HEK293 (cell line): ENCODE results near the gene KRIT1.

Source experiments
- CTCF ChIA-PET: fragments of 350-600 bp; formaldehyde crosslinking; extraction: SDS; loops from one replicate; lab custom pipeline; 2021; ENCODE audit warnings: antibody characterized with exemption; lab: Yijun Ruan, JAX
- POLR2A ChIA-PET: fragments of 300-600 bp; formaldehyde crosslinking; extraction: SDS; loops from one replicate; lab custom pipeline; 2020; ENCODE audit warnings: antibody characterized with exemption, inconsistent platforms; lab: Yijun Ruan, JAX
- H3K27ac ChIP-seq: fragments of 200-500 bp; sonication (Bioruptor generic); 2 replicates; pipeline ENCODE4 v1.5.1; 2014; ENCODE audit warnings: low read depth, low read length, control low read depth, inconsistent platforms; ENCODE audit errors: extremely low read depth
- H3K36me3 ChIP-seq, 2 experiments: fragments of 200-500 bp in 1 of 2; sonication (Bioruptor generic) in 1 of 2; 1 replicate in 1 of 2; 2 replicates in 1 of 2; pipeline ENCODE4 v1.5.1; 2014 to 2017; ENCODE audit warnings: inconsistent platforms in 2 of 2, low read length in 2 of 2; ENCODE audit not compliant: control insufficient read depth in 2 of 2, insufficient read depth in 1 of 2
- H3K4me1 ChIP-seq: fragments of 200-500 bp; sonication (Bioruptor generic); 2 replicates; pipeline ENCODE4 v1.5.1; 2014; ENCODE audit warnings: mild to moderate bottlenecking, low read length, inconsistent platforms; ENCODE audit not compliant: control insufficient read depth, insufficient read depth
- H3K4me3 ChIP-seq: 2 replicates; pipeline ENCODE4 v1.5.1; 2011; ENCODE audit warnings: low read depth, mild to moderate bottlenecking, control low read depth, low read length, moderate library complexity
- H3K9me3 ChIP-seq: fragments of 200-500 bp; sonication (Bioruptor generic); 2 replicates; pipeline ENCODE4 v1.5.1; 2014; ENCODE audit warnings: low read depth, low read length, inconsistent platforms; ENCODE audit not compliant: control insufficient read depth, insufficient read depth
- ATF2 ChIP-seq: fragments of 450-650 bp; formaldehyde crosslinking; IDR thresholded peaks from 2 replicates; pipeline ENCODE4 v1.5.1; 2016; ENCODE audit warnings: missing biosample characterization, missing genetic modification characterization, low read depth
- HOXC10 ChIP-seq: sonication (generic); formaldehyde crosslinking; IDR thresholded peaks from 2 replicates; pipeline ENCODE4 v1.8.1; 2023; ENCODE audit warnings: mild to moderate bottlenecking, missing genetic modification reagents
- HOXD13 ChIP-seq: sonication (generic); formaldehyde crosslinking; IDR thresholded peaks from 2 replicates; pipeline ENCODE4 v1.8.0; 2022; ENCODE audit warnings: missing genetic modification reagents, borderline replicate concordance
- OSR2 ChIP-seq: fragments of 450-650 bp; formaldehyde crosslinking; IDR thresholded peaks from 2 replicates; pipeline ENCODE4 v1.5.1; 2016; ENCODE audit warnings: missing biosample characterization, missing genetic modification characterization
- PBX3 ChIP-seq: sonication (generic); formaldehyde crosslinking; IDR thresholded peaks from 2 replicates; pipeline ENCODE4 v1.8.1; 2022; ENCODE audit warnings: mild to moderate bottlenecking, moderate library complexity, missing genetic modification reagents
- ZBTB17 ChIP-seq: fragments of 450-650 bp; formaldehyde crosslinking; IDR thresholded peaks from 2 replicates; pipeline ENCODE4 v1.5.1; 2016; ENCODE audit warnings: missing biosample characterization, missing genetic modification characterization
- ZBTB26 ChIP-seq: fragments of 450-650 bp; formaldehyde crosslinking; optimal IDR thresholded peaks from 2 replicates; pipeline ENCODE3; 2016; ENCODE audit warnings: missing biosample characterization, mild to moderate bottlenecking, missing genetic modification characterization
- ZNF121 ChIP-seq: fragments of 450-650 bp; formaldehyde crosslinking; IDR thresholded peaks from 2 replicates; pipeline ENCODE4 v1.5.1; 2016; ENCODE audit warnings: missing biosample characterization, missing genetic modification characterization
- ZNF138 ChIP-seq: fragments of 450-650 bp; formaldehyde crosslinking; IDR thresholded peaks from 2 replicates; pipeline ENCODE4 v1.5.1; 2016; ENCODE audit warnings: missing biosample characterization, missing genetic modification characterization, borderline replicate concordance
- ZNF140 ChIP-seq: fragments of 450-650 bp; formaldehyde crosslinking; IDR thresholded peaks from 2 replicates; pipeline ENCODE4 v1.5.1; 2016; ENCODE audit warnings: missing biosample characterization, missing genetic modification characterization
- ZNF157 ChIP-seq: fragments of 450-650 bp; formaldehyde crosslinking; IDR thresholded peaks from 2 replicates; pipeline ENCODE4 v1.5.1; 2016; ENCODE audit warnings: missing biosample characterization, missing genetic modification characterization
- ZNF16 ChIP-seq: fragments of 450-650 bp; formaldehyde crosslinking; IDR thresholded peaks from 2 replicates; pipeline ENCODE4 v1.5.1; 2016; ENCODE audit warnings: low read depth, missing biosample characterization, missing genetic modification characterization
- ZNF175 ChIP-seq: fragments of 450-650 bp; formaldehyde crosslinking; IDR thresholded peaks from 2 replicates; pipeline ENCODE4 v1.5.1; 2016; ENCODE audit warnings: missing biosample characterization, missing genetic modification characterization
- ZNF354C ChIP-seq: fragments of 450-650 bp; formaldehyde crosslinking; IDR thresholded peaks from 2 replicates; pipeline ENCODE4 v1.5.1; 2016; ENCODE audit warnings: missing biosample characterization, missing genetic modification characterization, low read depth, borderline replicate concordance
- ZNF488 ChIP-seq: fragments of 450-650 bp; formaldehyde crosslinking; IDR thresholded peaks from 2 replicates; pipeline ENCODE4 v1.5.1; 2016; ENCODE audit warnings: missing biosample characterization, missing genetic modification characterization
- ZNF561 ChIP-seq: fragments of 450-650 bp; IDR thresholded peaks from 2 replicates; pipeline ENCODE4 v1.5.1; 2018; ENCODE audit warnings: missing biosample characterization, missing genetic modification characterization, borderline replicate concordance
- ZNF624 ChIP-seq: fragments of 450-650 bp; formaldehyde crosslinking; IDR thresholded peaks from 2 replicates; pipeline ENCODE4 v1.5.1; 2017; ENCODE audit warnings: missing biosample characterization, missing genetic modification characterization
- ZNF660 ChIP-seq: fragments of 450-650 bp; IDR thresholded peaks from 2 replicates; pipeline ENCODE4 v1.5.1; 2018; ENCODE audit warnings: missing biosample characterization, mild to moderate bottlenecking, missing genetic modification characterization
- ZNF692 ChIP-seq: fragments of 450-650 bp; formaldehyde crosslinking; IDR thresholded peaks from 2 replicates; pipeline ENCODE4 v1.5.1; 2016; ENCODE audit warnings: missing biosample characterization, missing genetic modification characterization
- ZNF747 ChIP-seq: fragments of 450-650 bp; formaldehyde crosslinking; IDR thresholded peaks from 2 replicates; pipeline ENCODE4 v1.5.1; 2016; ENCODE audit warnings: missing biosample characterization, missing genetic modification characterization
- ZNF76 ChIP-seq: fragments of 450-650 bp; formaldehyde crosslinking; IDR thresholded peaks from 2 replicates; pipeline ENCODE4; 2016; ENCODE audit warnings: low read depth, missing biosample characterization, missing genetic modification characterization, borderline replicate concordance
- ZNF791 ChIP-seq: fragments of 450-650 bp; formaldehyde crosslinking; IDR thresholded peaks from 2 replicates; pipeline ENCODE4 v1.5.1; 2016; ENCODE audit warnings: missing biosample characterization, missing genetic modification characterization
- ZXDB ChIP-seq: fragments of 450-650 bp; formaldehyde crosslinking; IDR thresholded peaks from 2 replicates; pipeline ENCODE4 v1.5.1; 2016; ENCODE audit warnings: missing biosample characterization, missing genetic modification characterization

The KRIT1 gene

GRCh38 chr7:92259610-92260247 lies 14.0 kb upstream of the KRIT1 start:
- ChIA-PET POLR2A (interaction anchor here (1.0 kb wide), 1 partner anchor 14 kb away, joined by 5 read pairs; the partner anchor contains the start of genes ANKIB1 and KRIT1), CTCF (interaction anchor here (0.7 kb wide), 1 partner anchor 158 kb away, joined by 3 read pairs; no protein-coding TSS in a partner anchor)
- no peaks in the 10 kb centered on the region for H3K9me3 ChIP-seq
- H3K36me3 ChIP-seq = peaks cover 0 to 3% of the 10 kb centered on the region in 2 experiments; a peak in 1 of 3 replicates
- TF ChIP-seq ZXDB (tag by site-specific recombination) (no peak), ZNF138 (no peak), ZNF157 (tag by site-specific recombination) (no peak), ZNF561 (tag by site-specific recombination) (no peak), ZNF354C (tag by site-specific recombination) (no peak), ZBTB17 (no peak), ZNF660 (tag by site-specific recombination) (no peak), ZNF121 (no peak), ZNF791 (tag by site-specific recombination) (no peak), ZBTB26 (tag by site-specific recombination) (no peak), ZNF140 (tag by site-specific recombination) (no peak)
- H3K4me1 ChIP-seq = no peaks in the 10 kb centered on the region
- H3K4me3 ChIP-seq = no peak overlapping the region
- H3K27ac ChIP-seq = no peak overlapping the region

GRCh38 chr7:92259062-92259461 lies 13.3 kb upstream of the KRIT1 start:
- POLR2A ChIA-PET = no interaction called here
- Histone ChIP-seq H3K9me3 (no peaks in the 10 kb centered on the region), H3K36me3 (no peaks in the 10 kb centered on the region), H3K27ac (no peak overlapping the region), H3K4me3 (no peak overlapping the region), H3K4me1 (no peaks in the 10 kb centered on the region)
- CTCF ChIA-PET = no interaction called here
- TF ChIP-seq PBX3 (no peak), ZNF16 (tag by site-specific recombination) (no peak), ZNF175 (tag by site-specific recombination) (no peak), HOXC10 (CRISPR knock-in tag) (no peak), OSR2 (tag by site-specific recombination) (no peak), ZNF692 (tag by site-specific recombination) (no peak), ZNF791 (tag by site-specific recombination) (no peak), ZXDB (tag by site-specific recombination) (no peak), ZNF624 (tag by site-specific recombination) (no peak)

GRCh38 chr7:92255308-92255707 lies 9.6 kb upstream of the KRIT1 start:
- Histone ChIP-seq H3K9me3 (no peaks in the 10 kb centered on the region), H3K36me3 (no peaks in the 10 kb centered on the region), H3K4me1 (no peaks in the 10 kb centered on the region), H3K4me3 (no peak overlapping the region), H3K27ac (no peak overlapping the region)
- no peak for TF ChIP-seq ZNF76 (tag by site-specific recombination)
- TF ChIP-seq HOXD13 (CRISPR knock-in tag) = no peak
- TF ChIP-seq HOXC10 (CRISPR knock-in tag) = no peak
- no peak for TF ChIP-seq ZNF624 (tag by site-specific recombination)
- no peak for TF ChIP-seq ZNF16 (tag by site-specific recombination)
- no peak for TF ChIP-seq ZNF175 (tag by site-specific recombination)
- no peak for TF ChIP-seq ZNF747 (tag by site-specific recombination)
- TF ChIP-seq ZNF488 (tag by site-specific recombination) = no peak
- no peak for TF ChIP-seq ATF2 (tag by site-specific recombination)
- POLR2A ChIA-PET = no interaction called here
- CTCF ChIA-PET = interaction anchor here (0.6 kb wide), 1 partner anchor 127 kb away, joined by 3 read pairs; no protein-coding TSS in a partner anchor
